Loucy (cell line): Measurements from ENCODE around the gene PPRC1.

Source experiments
- EZH2phosphoT487 ChIP-seq: fragments of 200-600 bp; IDR thresholded peaks from 2 replicates; pipeline ENCODE4 v1.6.1; 2018; ENCODE audit warnings: antibody characterized with exemption, mild to moderate bottlenecking, moderate library complexity, borderline replicate concordance
- TF ChIP-seq, protein P1 (sequence below): fragments of 200-600 bp; sonication (generic); conservative IDR thresholded peaks from 2 replicates; pipeline ENCODE4 v1.5.1; 2014; ENCODE audit warnings: mild to moderate bottlenecking, antibody characterized with exemption, low read length

DNA sequence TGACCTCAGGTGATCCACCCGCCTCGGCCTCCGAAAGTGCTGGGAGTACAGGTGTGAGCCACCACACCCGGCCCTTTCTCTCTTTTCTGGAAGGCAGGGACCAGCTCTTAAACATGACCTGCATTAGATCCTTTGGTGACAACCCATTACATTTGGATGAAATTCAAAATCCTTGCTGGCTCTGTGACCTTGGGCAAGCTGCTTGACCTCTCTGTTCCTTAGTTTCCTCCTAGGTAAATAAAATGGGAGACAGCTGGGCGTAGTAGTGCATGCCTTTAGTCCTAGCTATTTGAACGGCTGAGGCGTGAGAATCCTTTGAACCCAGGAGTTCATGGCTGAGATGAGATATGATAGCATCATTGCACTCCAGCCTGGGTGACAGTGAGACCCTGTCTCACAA is 36.4 kb upstream of the PPRC1 start:
- TF ChIP-seq, protein P1, sequence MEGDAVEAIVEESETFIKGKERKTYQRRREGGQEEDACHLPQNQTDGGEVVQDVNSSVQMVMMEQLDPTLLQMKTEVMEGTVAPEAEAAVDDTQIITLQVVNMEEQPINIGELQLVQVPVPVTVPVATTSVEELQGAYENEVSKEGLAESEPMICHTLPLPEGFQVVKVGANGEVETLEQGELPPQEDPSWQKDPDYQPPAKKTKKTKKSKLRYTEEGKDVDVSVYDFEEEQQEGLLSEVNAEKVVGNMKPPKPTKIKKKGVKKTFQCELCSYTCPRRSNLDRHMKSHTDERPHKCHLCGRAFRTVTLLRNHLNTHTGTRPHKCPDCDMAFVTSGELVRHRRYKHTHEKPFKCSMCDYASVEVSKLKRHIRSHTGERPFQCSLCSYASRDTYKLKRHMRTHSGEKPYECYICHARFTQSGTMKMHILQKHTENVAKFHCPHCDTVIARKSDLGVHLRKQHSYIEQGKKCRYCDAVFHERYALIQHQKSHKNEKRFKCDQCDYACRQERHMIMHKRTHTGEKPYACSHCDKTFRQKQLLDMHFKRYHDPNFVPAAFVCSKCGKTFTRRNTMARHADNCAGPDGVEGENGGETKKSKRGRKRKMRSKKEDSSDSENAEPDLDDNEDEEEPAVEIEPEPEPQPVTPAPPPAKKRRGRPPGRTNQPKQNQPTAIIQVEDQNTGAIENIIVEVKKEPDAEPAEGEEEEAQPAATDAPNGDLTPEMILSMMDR: no peak
- TF ChIP-seq EZH2phosphoT487: no peak
